ENCODE data around the gene ALAD.

DNA sequence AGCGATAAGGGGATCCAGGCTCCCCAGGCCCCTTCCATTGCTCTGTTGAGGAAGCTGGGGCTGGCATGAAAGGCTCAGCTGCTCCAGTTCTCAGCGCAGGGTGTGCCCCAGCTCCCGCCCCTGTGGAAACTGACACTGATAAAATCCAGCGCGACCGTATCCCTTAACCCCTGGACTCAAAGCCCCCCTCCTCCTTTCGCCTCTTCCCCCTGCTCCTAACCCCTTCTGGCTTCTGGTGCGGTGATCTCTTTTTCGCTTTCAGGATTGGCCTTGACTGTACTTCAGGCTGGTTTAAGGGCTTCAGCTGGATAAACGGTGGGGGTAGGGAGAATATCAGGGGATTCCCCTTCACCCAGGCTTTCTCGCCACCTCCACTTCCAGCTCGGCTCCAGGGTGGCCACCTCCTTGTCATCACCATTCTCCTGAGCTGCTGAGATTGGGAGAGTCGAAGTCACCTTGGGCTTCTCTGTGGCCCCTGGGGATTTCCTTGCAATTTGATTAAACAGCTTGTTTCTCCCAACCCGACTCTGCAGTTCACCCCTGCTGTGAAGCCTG lies 50.9 kb downstream of the ALAD start:
- TF ChIP-seq POLR2A (IDR thresholded peaks at IDR 0.05; ENCODE audit: low read depth, low read length) (no peak), TAF1 (IDR thresholded peaks at IDR 0.05; ENCODE audit: borderline replicate concordance, low read depth, low read length) (no peak)
